ENCODE results near the gene SEMA4C. TPM values are rescaled to one million over a fixed set of nuclear protein-coding genes. Genes with fewer than 3 reads are reported as not detected.

SEMA4C gene
- total and polyA plus RNA-seq, 12 donors = 14.1 to 43.8 (median 24.1) TPM

- Histone ChIP-seq H3K27ac (no peak overlapping the region), H3K27me3 (no peaks in the 10 kb centered on the region), H3K36me3 (peaks cover 0 to 72% (median 37%) of the 10 kb centered on the region in 9 donors), H3K4me1 (peaks cover 3 to 50% (median 44%) of the 10 kb centered on the region in 9 donors), H3K4me3 (no peak overlapping the region), H3K9me3 (no peaks in the 10 kb centered on the region)
- no peak for ATAC-seq
- intact Hi-C loops (cut with DNase I) = no loop called here
- no peak for DNase-seq
- 48 to 68% methylated on average over 6 of the region's 6 CpGs for WGBS, 2 donors
- TF ChIP-seq CTCF (IDR thresholded peaks at IDR 0.05) = no peak
Observed at GRCh38 chr2:96824079-96824870, 45.6 kb downstream of the SEMA4C start.

- peak overlapping the region in 1 of 10 donors; percentile 41 for H3K27ac ChIP-seq
- peaks cover 0 to 62% (median 26%) of the 10 kb centered on the region in 9 donors for H3K36me3 ChIP-seq
- DNase-seq (no peak), ATAC-seq (no peak)
- no peaks in the 10 kb centered on the region for H3K9me3 ChIP-seq
- H3K4me1 ChIP-seq = peaks cover 12 to 61% (median 55%) of the 10 kb centered on the region in 9 donors
- no peak for TF ChIP-seq CTCF (IDR thresholded peaks at IDR 0.05)
- intact Hi-C loops (cut with DNase I) = no loop called here
- no peaks in the 10 kb centered on the region for H3K27me3 ChIP-seq
- no peak overlapping the region for H3K4me3 ChIP-seq
- WGBS, 2 donors = 72 to 75% methylated on average over 11 of the region's 11 CpGs
Observed at GRCh38 chr2:96823198-96823597, 46.7 kb downstream of the SEMA4C start.

- 49% methylated on average over 4 of the region's 4 CpGs for WGBS, 2 donors
- no peaks in the 10 kb centered on the region for H3K9me3 ChIP-seq
- ATAC-seq (no peak), DNase-seq (no peak)
- H3K27ac ChIP-seq = peak overlapping the region in 1 of 10 donors; percentile 41
- H3K4me1 ChIP-seq = peaks cover 15 to 65% (median 59%) of the 10 kb centered on the region in 9 donors
- H3K4me3 ChIP-seq = no peak overlapping the region
- intact Hi-C loops (cut with DNase I) = no loop called here
- no peak for TF ChIP-seq CTCF (IDR thresholded peaks at IDR 0.05)
- no peaks in the 10 kb centered on the region for H3K27me3 ChIP-seq
- H3K36me3 ChIP-seq = peaks cover 0 to 58% (median 22%) of the 10 kb centered on the region in 9 donors
Observed at GRCh38 chr2:96822786-96823185, 47.1 kb downstream of the SEMA4C start.

- no peaks in the 10 kb centered on the region for H3K27me3 ChIP-seq
- no peak overlapping the region for H3K27ac ChIP-seq
- intact Hi-C loops (cut with DNase I) = no loop called here
- H3K4me3 ChIP-seq = no peak overlapping the region
- DNase-seq (no peak), ATAC-seq (no peak)
- 76 to 78% methylated on average over 11 of the region's 11 CpGs for WGBS, 2 donors
- H3K36me3 ChIP-seq = peaks cover 0 to 44% (median 6%) of the 10 kb centered on the region in 9 donors
- H3K9me3 ChIP-seq = no peaks in the 10 kb centered on the region
- peaks cover 21 to 74% (median 66%) of the 10 kb centered on the region in 9 donors for H3K4me1 ChIP-seq
- TF ChIP-seq CTCF (IDR thresholded peaks at IDR 0.05) = no peak
Observed at GRCh38 chr2:96821113-96821675, 48.7 kb downstream of the SEMA4C start.
